HEK293 (cell line): ENCODE results near the gene BCL7A.

ENCODE experiments used
- EGR2 ChIP-seq: fragments of 450-650 bp; formaldehyde crosslinking; IDR thresholded peaks from 2 replicates; pipeline ENCODE4 v1.5.1; 2016; ENCODE audit warnings: low read depth, missing biosample characterization, missing genetic modification characterization
- GLI2 ChIP-seq: fragments of 450-650 bp; formaldehyde crosslinking; IDR thresholded peaks from 2 replicates; pipeline ENCODE4; 2017; ENCODE audit warnings: missing biosample characterization, missing genetic modification characterization, low read depth, borderline replicate concordance
- GLI4 ChIP-seq: fragments of 450-650 bp; formaldehyde crosslinking; IDR thresholded peaks from 2 replicates; pipeline ENCODE4 v1.5.1; 2016; ENCODE audit warnings: missing biosample characterization, missing genetic modification characterization
- KLF7 ChIP-seq: fragments of 450-650 bp; formaldehyde crosslinking; IDR thresholded peaks from 2 replicates; pipeline ENCODE4 v1.5.1; 2016; ENCODE audit warnings: missing biosample characterization, missing genetic modification characterization, borderline replicate concordance
- KLF9 ChIP-seq: fragments of 450-650 bp; formaldehyde crosslinking; IDR thresholded peaks from 2 replicates; pipeline ENCODE4 v1.5.1; 2016; ENCODE audit warnings: missing biosample characterization, missing genetic modification characterization, low read depth
- MEIS1 ChIP-seq: sonication (generic); formaldehyde crosslinking; IDR thresholded peaks from 2 replicates; pipeline ENCODE4 v1.8.1; 2022; ENCODE audit warnings: missing genetic modification reagents, mild to moderate bottlenecking, borderline replicate concordance
- OVOL3 ChIP-seq: fragments of 450-650 bp; formaldehyde crosslinking; IDR thresholded peaks from 2 replicates; pipeline ENCODE4 v1.5.1; 2016; ENCODE audit warnings: missing biosample characterization, missing genetic modification characterization
- REPIN1 ChIP-seq: fragments of 450-650 bp; formaldehyde crosslinking; IDR thresholded peaks from 2 replicates; pipeline ENCODE4 v1.5.1; 2017; ENCODE audit warnings: missing biosample characterization, missing genetic modification characterization, low read depth
- SALL2 ChIP-seq: fragments of 450-650 bp; formaldehyde crosslinking; IDR thresholded peaks from 2 replicates; pipeline ENCODE4 v1.5.0; 2017; ENCODE audit warnings: missing biosample characterization, mild to moderate bottlenecking, missing genetic modification characterization, borderline replicate concordance
- SP7 ChIP-seq: fragments of 450-650 bp; formaldehyde crosslinking; IDR thresholded peaks from 2 replicates; pipeline ENCODE4 v1.5.1; 2016; ENCODE audit warnings: missing biosample characterization, missing genetic modification characterization
- TCF7L2 ChIP-seq: IDR thresholded peaks from 2 replicates; pipeline ENCODE4 v1.6.1; 2011; ENCODE audit warnings: low read depth, mild to moderate bottlenecking, inconsistent platforms, low read length, moderate library complexity, borderline replicate concordance
- ZBTB21 ChIP-seq: fragments of 450-650 bp; formaldehyde crosslinking; IDR thresholded peaks from 2 replicates; pipeline ENCODE4 v1.5.1; 2017; ENCODE audit warnings: missing biosample characterization, missing genetic modification characterization
- ZBTB48 ChIP-seq: fragments of 450-650 bp; formaldehyde crosslinking; IDR thresholded peaks from 2 replicates; pipeline ENCODE4 v1.5.1; 2016; ENCODE audit warnings: missing biosample characterization, missing genetic modification characterization
- ZNF16 ChIP-seq: fragments of 450-650 bp; formaldehyde crosslinking; IDR thresholded peaks from 2 replicates; pipeline ENCODE4 v1.5.1; 2016; ENCODE audit warnings: low read depth, missing biosample characterization, missing genetic modification characterization
- ZNF501 ChIP-seq: fragments of 450-650 bp; formaldehyde crosslinking; IDR thresholded peaks from 2 replicates; pipeline ENCODE4 v1.5.1; 2016; ENCODE audit warnings: missing biosample characterization, missing genetic modification characterization
- ZNF510 ChIP-seq: fragments of 450-650 bp; formaldehyde crosslinking; IDR thresholded peaks from 2 replicates; pipeline ENCODE4 v1.5.1; 2018; ENCODE audit warnings: mild to moderate bottlenecking, missing genetic modification characterization, missing biosample characterization; ENCODE audit not compliant: insufficient replicate concordance
- ZNF521 ChIP-seq: fragments of 450-650 bp; formaldehyde crosslinking; IDR thresholded peaks from 2 replicates; pipeline ENCODE4 v1.5.1; 2017; ENCODE audit warnings: missing biosample characterization, mild to moderate bottlenecking, missing genetic modification characterization
- ZNF529 ChIP-seq: fragments of 450-650 bp; formaldehyde crosslinking; IDR thresholded peaks from 2 replicates; pipeline ENCODE4 v1.5.1; 2017; ENCODE audit warnings: missing genetic modification characterization, missing biosample characterization; ENCODE audit not compliant: insufficient replicate concordance
- ZNF785 ChIP-seq: fragments of 450-650 bp; formaldehyde crosslinking; IDR thresholded peaks from 2 replicates; pipeline ENCODE4 v1.5.1; 2016; ENCODE audit warnings: missing biosample characterization, missing genetic modification characterization
- ZNF830 ChIP-seq: fragments of 450-650 bp; IDR thresholded peaks from 2 replicates; pipeline ENCODE4 v1.5.0; 2018; ENCODE audit warnings: missing biosample characterization, missing genetic modification characterization, low read depth, mild to moderate bottlenecking, moderate library complexity
- ZSCAN23 ChIP-seq: fragments of 450-650 bp; formaldehyde crosslinking; IDR thresholded peaks from 2 replicates; pipeline ENCODE4 v1.5.1; 2016; ENCODE audit warnings: missing biosample characterization, missing genetic modification characterization
- TF ChIP-seq, protein P1 (sequence below): fragments of 450-650 bp; formaldehyde crosslinking; IDR thresholded peaks from 2 replicates; pipeline ENCODE4 v1.5.1; 2016; ENCODE audit warnings: missing biosample characterization, missing genetic modification characterization
- TF ChIP-seq, protein P2 (sequence below): fragments of 450-650 bp; formaldehyde crosslinking; IDR thresholded peaks from 2 replicates; pipeline ENCODE4 v1.5.1; 2016; ENCODE audit warnings: missing biosample characterization, missing genetic modification characterization
- TF ChIP-seq, protein P3 (sequence below): fragments of 450-650 bp; formaldehyde crosslinking; IDR thresholded peaks from 2 replicates; pipeline ENCODE4 v1.5.1; 2016; ENCODE audit warnings: missing biosample characterization, missing genetic modification characterization, low read depth
- TF ChIP-seq, protein P4 (sequence below): fragments of 450-650 bp; formaldehyde crosslinking; IDR thresholded peaks from 2 replicates; pipeline ENCODE4; 2016; ENCODE audit warnings: missing biosample characterization, missing genetic modification characterization

BCL7A gene

DNA sequence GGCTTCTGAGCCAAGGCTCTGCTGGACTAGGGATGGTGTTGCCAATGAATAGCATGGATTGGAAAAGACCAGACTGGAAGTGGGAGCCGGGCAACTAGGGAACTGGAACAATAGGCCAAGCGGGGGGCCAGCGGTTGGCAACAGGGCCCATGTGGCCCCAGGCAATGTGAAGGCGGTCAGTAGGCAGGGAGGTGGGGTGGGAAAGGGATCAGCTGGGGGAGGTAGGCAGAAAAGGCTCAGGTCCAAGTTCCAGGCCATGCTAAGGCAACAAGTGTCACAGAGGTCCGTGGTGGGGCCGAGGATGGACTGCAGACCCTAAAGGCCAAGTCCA, 42.0 kb downstream of the BCL7A start (continued):
- TF ChIP-seq, protein P1, sequence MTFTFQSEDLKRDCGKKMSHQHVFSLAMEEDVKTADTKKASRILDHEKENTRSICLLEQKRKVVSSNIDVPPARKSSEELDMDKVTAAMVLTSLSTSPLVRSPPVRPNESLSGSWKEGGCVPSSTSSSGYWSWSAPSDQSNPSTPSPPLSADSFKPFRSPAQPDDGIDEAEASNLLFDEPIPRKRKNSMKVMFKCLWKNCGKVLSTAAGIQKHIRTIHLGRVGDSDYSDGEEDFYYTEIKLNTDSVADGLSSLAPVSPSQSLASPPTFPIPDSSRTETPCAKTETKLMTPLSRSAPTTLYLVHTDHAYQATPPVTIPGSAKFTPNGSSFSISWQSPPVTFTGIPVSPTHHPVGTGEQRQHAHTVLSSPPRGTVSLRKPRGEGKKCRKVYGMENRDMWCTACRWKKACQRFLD (tag by site-specific recombination): no peak
- TF ChIP-seq, protein P2, sequence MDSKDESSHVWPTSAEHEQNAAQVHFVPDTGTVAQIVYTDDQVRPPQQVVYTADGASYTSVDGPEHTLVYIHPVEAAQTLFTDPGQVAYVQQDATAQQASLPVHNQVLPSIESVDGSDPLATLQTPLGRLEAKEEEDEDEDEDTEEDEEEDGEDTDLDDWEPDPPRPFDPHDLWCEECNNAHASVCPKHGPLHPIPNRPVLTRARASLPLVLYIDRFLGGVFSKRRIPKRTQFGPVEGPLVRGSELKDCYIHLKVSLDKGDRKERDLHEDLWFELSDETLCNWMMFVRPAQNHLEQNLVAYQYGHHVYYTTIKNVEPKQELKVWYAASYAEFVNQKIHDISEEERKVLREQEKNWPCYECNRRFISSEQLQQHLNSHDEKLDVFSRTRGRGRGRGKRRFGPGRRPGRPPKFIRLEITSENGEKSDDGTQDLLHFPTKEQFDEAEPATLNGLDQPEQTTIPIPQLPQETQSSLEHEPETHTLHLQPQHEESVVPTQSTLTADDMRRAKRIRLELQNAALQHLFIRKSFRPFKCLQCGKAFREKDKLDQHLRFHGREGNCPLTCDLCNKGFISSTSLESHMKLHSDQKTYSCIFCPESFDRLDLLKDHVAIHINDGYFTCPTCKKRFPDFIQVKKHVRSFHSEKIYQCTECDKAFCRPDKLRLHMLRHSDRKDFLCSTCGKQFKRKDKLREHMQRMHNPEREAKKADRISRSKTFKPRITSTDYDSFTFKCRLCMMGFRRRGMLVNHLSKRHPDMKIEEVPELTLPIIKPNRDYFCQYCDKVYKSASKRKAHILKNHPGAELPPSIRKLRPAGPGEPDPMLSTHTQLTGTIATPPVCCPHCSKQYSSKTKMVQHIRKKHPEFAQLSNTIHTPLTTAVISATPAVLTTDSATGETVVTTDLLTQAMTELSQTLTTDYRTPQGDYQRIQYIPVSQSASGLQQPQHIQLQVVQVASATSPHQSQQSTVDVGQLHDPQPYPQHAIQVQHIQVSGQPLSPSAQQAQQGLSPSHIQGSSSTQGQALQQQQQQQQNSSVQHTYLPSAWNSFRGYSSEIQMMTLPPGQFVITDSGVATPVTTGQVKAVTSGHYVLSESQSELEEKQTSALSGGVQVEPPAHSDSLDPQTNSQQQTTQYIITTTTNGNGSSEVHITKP (tag by site-specific recombination): no peak
- TF ChIP-seq SP7 (tag by site-specific recombination): no peak
- no peak for TF ChIP-seq ZNF830 (tag by site-specific recombination)
- TF ChIP-seq, protein P3, sequence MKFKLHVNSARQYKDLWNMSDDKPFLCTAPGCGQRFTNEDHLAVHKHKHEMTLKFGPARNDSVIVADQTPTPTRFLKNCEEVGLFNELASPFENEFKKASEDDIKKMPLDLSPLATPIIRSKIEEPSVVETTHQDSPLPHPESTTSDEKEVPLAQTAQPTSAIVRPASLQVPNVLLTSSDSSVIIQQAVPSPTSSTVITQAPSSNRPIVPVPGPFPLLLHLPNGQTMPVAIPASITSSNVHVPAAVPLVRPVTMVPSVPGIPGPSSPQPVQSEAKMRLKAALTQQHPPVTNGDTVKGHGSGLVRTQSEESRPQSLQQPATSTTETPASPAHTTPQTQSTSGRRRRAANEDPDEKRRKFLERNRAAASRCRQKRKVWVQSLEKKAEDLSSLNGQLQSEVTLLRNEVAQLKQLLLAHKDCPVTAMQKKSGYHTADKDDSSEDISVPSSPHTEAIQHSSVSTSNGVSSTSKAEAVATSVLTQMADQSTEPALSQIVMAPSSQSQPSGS (tag by site-specific recombination): no peak
- no peak for TF ChIP-seq OVOL3 (tag by site-specific recombination)
- TF ChIP-seq KLF7 (tag by site-specific recombination): no peak
- no peak for TF ChIP-seq REPIN1 (tag by site-specific recombination)
- TF ChIP-seq ZNF510 (tag by site-specific recombination): no peak
- TF ChIP-seq ZNF501 (tag by site-specific recombination): peak; percentile 44; the same call in 1 of the 2 replicates
- 0 out of 2 replicates have a peak, but pooled peaks have one; percentile 14 for TF ChIP-seq ZNF785 (tag by site-specific recombination)
- TF ChIP-seq MEIS1 (CRISPR knock-in tag): no peak
- TF ChIP-seq ZBTB48 (tag by site-specific recombination): peak; percentile 58
- TF ChIP-seq EGR2 (tag by site-specific recombination): peak; percentile 84; the same call in 1 of the 2 replicates
- no peak for TF ChIP-seq SALL2
- no peak for TF ChIP-seq GLI4
- TF ChIP-seq, protein P4, sequence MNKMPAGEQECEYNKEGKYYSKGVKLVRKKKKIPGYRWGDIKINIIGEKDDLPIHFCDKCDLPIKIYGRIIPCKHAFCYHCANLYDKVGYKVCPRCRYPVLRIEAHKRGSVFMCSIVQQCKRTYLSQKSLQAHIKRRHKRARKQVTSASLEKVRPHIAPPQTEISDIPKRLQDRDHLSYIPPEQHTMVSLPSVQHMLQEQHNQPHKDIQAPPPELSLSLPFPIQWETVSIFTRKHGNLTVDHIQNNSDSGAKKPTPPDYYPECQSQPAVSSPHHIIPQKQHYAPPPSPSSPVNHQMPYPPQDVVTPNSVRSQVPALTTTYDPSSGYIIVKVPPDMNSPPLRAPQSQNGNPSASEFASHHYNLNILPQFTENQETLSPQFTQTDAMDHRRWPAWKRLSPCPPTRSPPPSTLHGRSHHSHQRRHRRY (tag by site-specific recombination): no peak
- no peak for TF ChIP-seq TCF7L2
- TF ChIP-seq GLI2 (tag by site-specific recombination): no peak
- TF ChIP-seq ZNF529 (tag by site-specific recombination): no peak
- no peak for TF ChIP-seq KLF9 (tag by site-specific recombination)
- TF ChIP-seq ZNF521 (tag by site-specific recombination): no peak
- TF ChIP-seq ZSCAN23: no peak
- TF ChIP-seq ZNF16 (tag by site-specific recombination): no peak
- no peak for TF ChIP-seq ZBTB21
